Motor neuron (in vitro differentiated cells): ENCODE measurements around the gene PMM2. TPM values are rescaled to one million over a fixed set of nuclear protein-coding genes. Genes with fewer than 3 reads are reported as not detected.

ENCODE experiments used
- ATAC-seq, 8 experiments: fragments of 200-7000 bp; cut with Tn5 transposase; replicated peaks in 6 of 8; 2 replicates each; pipeline ENCODE4 v1.8.0; 2021; ENCODE audit warnings: mild to moderate bottlenecking in 8 of 8, moderate library complexity in 8 of 8
- H3K27ac ChIP-seq, 2 donors: fragments of 250-450 bp; sonication (Bioruptor Pico); 2 replicates each; pipeline ENCODE4 v1.9.0; 2021; ENCODE audit warnings: antibody characterized with exemption in 2 of 2, mild to moderate bottlenecking in 2 of 2, moderate library complexity in 1 of 2
- H3K4me1 ChIP-seq, 2 donors: fragments of 250-450 bp; sonication (Bioruptor Pico); replicated peaks in 1 of 2; 2 replicates each; pipeline ENCODE4 v1.6.1; 2021; ENCODE audit warnings: antibody characterized with exemption in 2 of 2, mild to moderate bottlenecking in 2 of 2, moderate library complexity in 1 of 2
- H3K4me3 ChIP-seq, 5 donors: fragments of 250-450 bp; sonication (Bioruptor Pico); 2 replicates each; pipeline ENCODE4 v1.9.0; 2021; ENCODE audit warnings: antibody characterized with exemption in 5 of 5, mild to moderate bottlenecking in 5 of 5, moderate library complexity in 4 of 5
- WGBS, 10 experiments: fragments of 450-650 bp; shearing (Covaris generic); methylation state at CpG; one replicate each; pipeline ENCODE4 v1.0.0; 2022; 5-methylcytosine and 5-hydroxymethylcytosine counted together
- in situ Hi-C, 9 experiments: fragments of 400-800 bp; cut with MboI; loops; one replicate each; pipeline ENCODE4 v1.15.0; 2021; ENCODE audit warnings: low sequenced_read_pairs in 9 of 9, low pct_unique_long_range_greater_than_20kb in 2 of 9; ENCODE audit not compliant: unreplicated experiment in 9 of 9
- total RNA-seq, 8 experiments: library from RNA; unstranded; fragments of 300-600 nt; gene quantifications; 2 replicates each; pipeline versions ENCODE4 v1.2.3 to v1.2.4, GENCODE V29; 2022

The PMM2 gene
- total RNA-seq, 8 experiments from 2014 or later = 14.5 to 58.6 (median 34.6) TPM

GRCh38 chr16:8808613-8809353 is 11.1 kb downstream of the PMM2 start:
- no peak for ATAC-seq
- 30 to 94% (median 85%) methylated on average over 2 to 8 of the region's 11 CpGs; no CpG with 5 or more reads in 2 of the 10 experiments for WGBS, 10 experiments
- in situ Hi-C loops = no loop called here
- Histone ChIP-seq H3K27ac (no peak overlapping the region), H3K4me1 (peaks cover 12 to 16% of the 10 kb centered on the region in 2 donors), H3K4me3 (no peak overlapping the region)

DNA sequence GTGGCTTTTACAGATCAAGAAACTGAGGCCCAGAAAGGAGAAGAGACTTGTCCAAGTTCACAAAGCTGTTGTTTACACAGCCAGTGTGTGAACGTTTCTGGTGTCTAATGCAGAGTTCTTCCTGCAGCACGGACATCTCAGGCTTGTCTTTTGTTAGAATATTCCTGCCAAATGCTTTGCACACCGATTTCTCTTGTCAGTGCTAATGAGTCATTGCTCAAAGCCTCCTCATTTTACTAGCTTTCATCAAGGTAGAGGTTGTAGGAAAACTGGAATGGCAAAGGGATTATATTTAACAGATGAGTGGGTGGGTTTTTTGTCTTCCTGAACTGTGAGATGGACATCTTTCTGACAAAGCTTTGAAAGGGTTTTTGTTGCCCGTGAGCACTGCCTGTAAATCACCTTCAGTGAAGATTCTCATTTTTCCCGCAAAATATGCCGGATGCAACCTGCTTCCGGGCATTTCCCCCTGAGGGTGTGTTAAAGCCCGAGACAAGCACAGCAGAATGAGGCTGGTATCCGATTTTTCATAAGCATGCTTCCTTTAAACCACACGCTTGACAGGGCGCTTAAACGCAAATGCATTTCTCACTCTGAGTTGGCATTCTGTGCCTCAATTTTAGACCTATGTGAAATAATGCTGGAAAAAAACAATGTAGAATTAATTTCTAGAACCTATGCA is 14.7 kb downstream of the PMM2 start:
- 16 to 90% (median 37%) methylated on average over 3 to 12 of the region's 12 CpGs for WGBS, 10 experiments
- in situ Hi-C loops = no loop called here
- no peak overlapping the region for H3K4me3 ChIP-seq
- ATAC-seq = no peak
- H3K27ac ChIP-seq = no peak overlapping the region
- peaks cover 12 to 16% of the 10 kb centered on the region in 2 donors for H3K4me1 ChIP-seq

GRCh38 chr16:8814095-8814806 is 16.6 kb downstream of the PMM2 start:
- ATAC-seq = no peak
- in situ Hi-C loops = no loop called here
- Histone ChIP-seq H3K27ac (no peak overlapping the region), H3K4me1 (peaks cover 12 to 16% of the 10 kb centered on the region in 2 donors), H3K4me3 (no peak overlapping the region)
- 80 to 100% (median 97%) methylated on average over 1 to 7 of the region's 14 CpGs; no CpG with 5 or more reads in 2 of the 10 experiments for WGBS, 10 experiments

GRCh38 chr16:8816967-8817655 is 19.5 kb downstream of the PMM2 start:
- 43 to 80% (median 56%) methylated on average over 1 to 6 of the region's 6 CpGs; no CpG with 5 or more reads in 2 of the 10 experiments for WGBS, 10 experiments
- no peak for ATAC-seq

DNA sequence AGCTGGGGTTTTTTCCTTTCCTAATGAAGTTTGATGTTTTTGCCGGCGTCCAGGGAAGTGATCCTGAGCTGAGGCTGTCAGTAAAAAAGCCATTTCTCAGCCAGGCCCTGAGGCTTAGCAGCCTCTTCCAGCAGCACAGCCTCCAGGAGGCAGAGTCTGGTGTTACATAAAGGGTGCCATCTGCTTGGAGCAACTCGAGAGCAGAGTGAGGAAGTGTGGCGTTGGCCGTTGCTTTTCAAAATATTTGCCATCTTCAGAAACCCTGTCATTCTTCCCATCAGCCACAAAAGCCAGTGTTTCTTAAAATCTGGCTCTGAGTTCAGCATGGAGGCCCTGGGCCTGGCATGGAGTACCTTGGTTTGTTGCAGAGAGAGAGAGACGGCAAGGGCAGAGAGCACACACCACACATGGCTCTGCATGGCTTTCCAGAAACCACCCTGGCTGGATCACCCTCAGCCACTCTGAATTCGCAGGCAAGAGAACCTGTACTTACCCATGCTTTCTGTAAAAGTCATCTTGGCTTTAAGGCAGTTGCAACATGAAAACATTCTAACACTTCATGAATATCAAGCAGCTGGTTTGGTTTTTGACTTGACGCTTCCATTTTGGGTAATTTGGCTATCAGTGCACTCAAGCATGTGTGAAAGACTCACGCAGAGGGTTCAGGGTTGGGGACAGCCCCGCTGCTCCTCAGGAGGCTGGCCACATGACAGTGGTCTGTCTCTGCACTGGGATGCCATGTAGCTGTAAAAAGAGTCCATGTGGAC is 21.0 kb downstream of the PMM2 start:
- no peak overlapping the region for H3K27ac ChIP-seq
- ATAC-seq = no peak
- H3K4me1 ChIP-seq = no peaks in the 10 kb centered on the region
- 55 to 100% (median 82%) methylated on average over 1 to 5 of the region's 10 CpGs; no CpG with 5 or more reads in 1 of the 10 experiments for WGBS, 10 experiments
- no peak overlapping the region for H3K4me3 ChIP-seq
- in situ Hi-C loops = no loop called here

More at GRCh38 chr16:8816967-8817655, 19.5 kb downstream of the PMM2 start:
- Histone ChIP-seq H3K4me3 (no peak overlapping the region), H3K4me1 (peaks cover 9 to 12% of the 10 kb centered on the region in 2 donors), H3K27ac (no peak overlapping the region)
- in situ Hi-C loops = no loop called here

DNA sequence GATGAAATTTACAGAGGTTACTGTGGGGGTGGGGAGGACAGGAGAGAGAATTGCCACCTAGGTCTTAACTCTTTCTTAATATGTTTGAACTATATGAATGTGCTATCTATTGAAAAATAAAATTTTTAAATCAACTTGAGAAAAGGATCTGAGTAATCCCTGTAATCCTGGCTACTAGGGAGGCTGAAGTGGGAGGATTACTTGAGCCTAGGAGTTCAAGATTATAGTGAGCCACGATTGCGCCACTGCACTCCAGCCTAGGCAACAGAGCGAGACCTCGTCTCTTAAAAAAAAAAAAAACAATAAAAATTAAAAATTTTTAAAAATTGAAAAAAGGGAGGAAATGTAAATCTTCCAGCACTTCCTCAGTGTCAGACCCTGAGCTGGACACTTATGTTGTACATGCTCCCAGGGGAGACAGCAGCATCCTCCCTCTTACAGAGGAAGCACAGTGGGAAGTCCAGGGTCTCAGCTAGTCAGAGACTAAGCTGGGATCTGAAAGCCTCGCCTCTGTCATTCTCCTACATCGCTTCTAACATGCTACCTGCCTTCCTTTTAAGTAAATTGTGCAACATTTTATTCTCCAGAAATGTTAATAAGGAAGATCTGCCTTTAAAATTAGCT is 21.9 kb downstream of the PMM2 start:
- in situ Hi-C loops = no loop called here
- ATAC-seq = no peak
- H3K4me1 ChIP-seq = no peaks in the 10 kb centered on the region
- 79 to 100% (median 94%) methylated on average over 1 to 6 of the region's 6 CpGs; no CpG with 5 or more reads in 2 of the 10 experiments for WGBS, 10 experiments
- no peak overlapping the region for H3K4me3 ChIP-seq
- H3K27ac ChIP-seq = no peak overlapping the region

DNA sequence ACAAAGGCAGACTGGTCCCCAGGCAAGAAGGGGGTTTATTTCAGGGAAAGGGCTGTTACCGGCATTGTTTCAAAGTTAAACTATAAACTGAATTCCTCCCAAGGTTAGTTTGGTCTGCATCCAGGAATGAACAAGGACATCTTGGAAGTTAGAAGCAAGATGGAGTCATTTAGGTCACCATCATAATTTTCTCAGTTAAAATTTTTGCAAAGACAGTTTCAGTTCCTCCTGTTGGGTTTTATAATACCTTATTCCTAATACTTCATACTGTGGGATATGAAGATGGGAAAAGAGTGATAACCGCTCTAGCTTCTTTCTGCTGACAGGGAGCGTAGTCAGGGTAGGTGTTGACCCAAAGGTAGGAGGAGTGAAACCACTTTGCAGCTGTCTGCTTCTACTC is 24.8 kb downstream of the PMM2 start:
- in situ Hi-C loops = no loop called here

DNA sequence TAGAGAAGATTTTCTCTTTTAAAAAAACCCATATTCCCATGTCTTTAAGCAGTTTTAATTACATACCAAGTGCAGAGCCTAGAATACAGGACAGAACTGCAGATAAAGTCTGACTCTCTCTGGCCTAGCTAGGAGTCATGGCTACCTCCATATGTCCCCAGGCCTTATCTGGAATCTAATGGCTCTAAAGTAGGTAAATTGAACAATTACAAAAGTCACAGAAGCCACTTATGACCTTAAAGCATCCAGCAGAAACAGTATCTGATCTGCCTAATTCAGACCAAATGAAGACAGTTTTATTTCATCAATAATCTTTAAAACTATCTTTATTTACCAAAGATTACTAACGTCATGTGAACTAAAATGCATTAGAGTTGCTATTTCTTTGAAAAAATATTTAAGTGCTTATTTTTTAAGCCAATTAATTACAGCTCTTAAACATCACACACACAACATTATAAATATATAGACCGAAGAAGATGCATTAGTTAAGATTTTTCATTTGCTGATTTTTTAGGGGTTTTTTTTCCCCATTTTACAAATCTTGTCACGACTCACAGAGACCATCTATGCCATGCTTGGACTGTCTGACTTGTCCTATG is 28.7 kb downstream of the PMM2 start:
- WGBS, 10 experiments = 80 to 100% (median 97%) methylated on average over 1 to 3 of the region's 3 CpGs
- ATAC-seq = no peak
- peaks cover 1 to 2% of the 10 kb centered on the region in 2 donors for H3K4me1 ChIP-seq
- H3K27ac ChIP-seq = no peak overlapping the region
- in situ Hi-C loops = no loop called here
- no peak overlapping the region for H3K4me3 ChIP-seq

More for the DNA sequence above, 24.8 kb downstream of the PMM2 start:
- ATAC-seq = no peak
- Histone ChIP-seq H3K4me1 (no peaks in the 10 kb centered on the region), H3K4me3 (no peak overlapping the region), H3K27ac (no peak overlapping the region)
- WGBS, 10 experiments = 40 to 100% (median 90%) methylated on average over 1 to 3 of the region's 3 CpGs; no CpG with 5 or more reads in 3 of the 10 experiments

GRCh38 chr16:8828541-8829165 is 31.0 kb downstream of the PMM2 start:
- 84 to 100% (median 96%) methylated on average over 2 to 5 of the region's 8 CpGs; no CpG with 5 or more reads in 1 of the 10 experiments for WGBS, 10 experiments
- ATAC-seq = no peak
- H3K27ac ChIP-seq = no peak overlapping the region
- no peak overlapping the region for H3K4me3 ChIP-seq
- in situ Hi-C loops = no loop called here
- H3K4me1 ChIP-seq = peaks cover 15 to 17% of the 10 kb centered on the region in 2 donors

DNA sequence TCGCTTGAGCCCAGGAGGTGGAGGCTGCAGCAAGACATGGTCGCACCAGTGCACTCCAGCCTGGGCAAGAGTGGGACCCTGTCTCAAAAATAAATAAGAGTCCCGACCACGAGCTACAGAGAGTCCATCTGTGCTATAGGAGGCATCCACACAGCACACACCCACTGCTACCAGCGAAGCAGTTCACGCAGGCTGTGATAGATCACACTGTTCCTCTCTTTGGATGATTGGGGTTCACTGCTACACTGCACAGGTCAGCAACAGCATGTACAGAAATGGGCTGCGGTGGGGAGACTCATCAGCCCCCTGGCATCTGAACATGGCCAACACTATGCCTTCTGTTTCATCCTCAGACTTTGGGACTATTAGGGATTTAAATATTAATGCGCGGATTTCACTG is 33.8 kb downstream of the PMM2 start:
- peaks cover 15 to 17% of the 10 kb centered on the region in 2 donors for H3K4me1 ChIP-seq
- H3K27ac ChIP-seq = peak overlapping the region; percentile 54 to 78
- WGBS, 10 experiments = 0 to 100% (median 83%) methylated on average over 1 to 8 of the region's 9 CpGs; no CpG with 5 or more reads in 1 of the 10 experiments
- no peak overlapping the region for H3K4me3 ChIP-seq
- in situ Hi-C loops = no loop called here
- ATAC-seq = peak in 7 of 8 experiments; percentile 13 to 51 (median 42)
